ENCODE results near the gene FGFR4. TPM values are rescaled to one million over a fixed set of nuclear protein-coding genes. Genes with fewer than 3 reads are reported as not detected.

FGFR4 gene
- total RNA-seq, 1 experiment from 2014 or later: 15.2 TPM

DNA sequence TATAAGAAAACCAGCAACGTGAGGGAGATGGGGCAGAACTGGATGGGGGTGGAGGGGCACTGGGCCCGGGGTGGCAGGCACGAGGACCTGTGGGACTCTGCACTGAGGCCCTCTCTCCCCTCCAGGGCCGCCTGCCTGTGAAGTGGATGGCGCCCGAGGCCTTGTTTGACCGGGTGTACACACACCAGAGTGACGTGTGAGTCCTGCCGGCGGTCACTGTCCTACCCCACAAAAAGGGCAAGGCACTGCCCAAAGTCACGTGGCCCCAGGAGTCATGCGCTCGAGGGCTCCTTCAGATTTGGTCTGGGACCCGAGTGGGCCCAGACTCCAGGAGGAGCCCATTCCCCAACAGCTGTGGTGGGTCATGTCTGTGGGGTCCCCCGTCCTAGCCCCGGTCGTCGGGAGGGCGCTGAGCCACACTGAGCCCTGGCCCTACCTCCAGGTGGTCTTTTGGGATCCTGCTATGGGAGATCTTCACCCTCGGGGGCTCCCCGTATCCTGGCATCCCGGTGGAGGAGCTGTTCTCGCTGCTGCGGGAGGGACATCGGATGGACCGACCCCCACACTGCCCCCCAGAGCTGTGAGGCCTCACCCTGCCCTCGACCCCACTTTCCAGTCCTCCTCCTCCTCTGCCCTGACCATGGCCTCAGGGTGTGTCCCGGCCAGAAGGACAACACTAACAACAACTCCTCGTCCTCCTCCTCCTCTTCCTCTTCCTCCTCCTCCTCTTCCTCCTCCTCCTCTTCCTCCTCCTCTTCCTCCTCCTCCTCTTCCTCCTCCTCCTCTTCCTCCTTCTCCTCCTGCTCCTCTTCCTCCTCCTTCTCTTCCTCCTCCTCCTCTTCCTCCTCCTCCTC lies 9.7 kb downstream of the FGFR4 start:
- DNase-seq (ENCODE audit: low read depth, low spot score): no peak
- in situ Hi-C loops (cut with HindIII; ENCODE audit: low pct_unique_long_range_greater_than_20kb, low sequenced_read_pairs): no loop called here

DNA sequence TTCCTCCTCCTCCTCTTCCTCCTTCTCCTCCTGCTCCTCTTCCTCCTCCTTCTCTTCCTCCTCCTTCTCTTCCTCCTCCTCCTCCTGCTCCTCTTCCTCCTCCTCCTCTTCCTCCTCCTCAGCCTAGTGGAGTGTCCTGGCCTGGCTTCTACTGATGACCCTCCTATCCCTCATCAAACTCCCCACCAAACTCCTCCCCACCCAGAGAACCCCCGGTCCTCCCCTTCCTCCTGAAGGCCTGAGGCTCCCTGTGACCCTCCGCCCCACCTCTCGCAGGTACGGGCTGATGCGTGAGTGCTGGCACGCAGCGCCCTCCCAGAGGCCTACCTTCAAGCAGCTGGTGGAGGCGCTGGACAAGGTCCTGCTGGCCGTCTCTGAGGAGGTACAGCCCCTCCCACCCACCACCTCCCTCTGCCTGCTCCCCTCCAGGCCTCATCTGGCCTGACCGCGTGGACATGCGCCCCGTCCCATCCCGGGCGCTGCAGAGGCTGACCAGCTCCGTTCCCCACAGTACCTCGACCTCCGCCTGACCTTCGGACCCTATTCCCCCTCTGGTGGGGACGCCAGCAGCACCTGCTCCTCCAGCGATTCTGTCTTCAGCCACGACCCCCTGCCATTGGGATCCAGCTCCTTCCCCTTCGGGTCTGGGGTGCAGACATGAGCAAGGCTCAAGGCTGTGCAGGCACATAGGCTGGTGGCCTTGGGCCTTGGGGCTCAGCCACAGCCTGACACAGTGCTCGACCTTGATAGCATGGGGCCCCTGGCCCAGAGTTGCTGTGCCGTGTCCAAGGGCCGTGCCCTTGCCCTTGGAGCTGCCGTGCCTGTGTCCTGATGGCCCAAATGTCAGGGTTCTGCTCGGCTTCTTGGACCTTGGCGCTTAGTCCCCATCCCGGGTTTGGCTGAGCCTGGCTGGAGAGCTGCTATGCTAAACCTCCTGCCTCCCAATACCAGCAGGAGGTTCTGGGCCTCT lies 10.6 kb downstream of the FGFR4 start:
- in situ Hi-C loops (cut with HindIII; ENCODE audit: low pct_unique_long_range_greater_than_20kb, low sequenced_read_pairs): no loop called here
- DNase-seq (ENCODE audit: low read depth, low spot score): no peak

- no peak for DNase-seq (ENCODE audit: low read depth, low spot score)
- in situ Hi-C loops (cut with HindIII; ENCODE audit: low pct_unique_long_range_greater_than_20kb, low sequenced_read_pairs): no loop called here
These were observed 11.4 kb downstream of the FGFR4 start for GRCh38 chr5:177098120-177098469.

DNA sequence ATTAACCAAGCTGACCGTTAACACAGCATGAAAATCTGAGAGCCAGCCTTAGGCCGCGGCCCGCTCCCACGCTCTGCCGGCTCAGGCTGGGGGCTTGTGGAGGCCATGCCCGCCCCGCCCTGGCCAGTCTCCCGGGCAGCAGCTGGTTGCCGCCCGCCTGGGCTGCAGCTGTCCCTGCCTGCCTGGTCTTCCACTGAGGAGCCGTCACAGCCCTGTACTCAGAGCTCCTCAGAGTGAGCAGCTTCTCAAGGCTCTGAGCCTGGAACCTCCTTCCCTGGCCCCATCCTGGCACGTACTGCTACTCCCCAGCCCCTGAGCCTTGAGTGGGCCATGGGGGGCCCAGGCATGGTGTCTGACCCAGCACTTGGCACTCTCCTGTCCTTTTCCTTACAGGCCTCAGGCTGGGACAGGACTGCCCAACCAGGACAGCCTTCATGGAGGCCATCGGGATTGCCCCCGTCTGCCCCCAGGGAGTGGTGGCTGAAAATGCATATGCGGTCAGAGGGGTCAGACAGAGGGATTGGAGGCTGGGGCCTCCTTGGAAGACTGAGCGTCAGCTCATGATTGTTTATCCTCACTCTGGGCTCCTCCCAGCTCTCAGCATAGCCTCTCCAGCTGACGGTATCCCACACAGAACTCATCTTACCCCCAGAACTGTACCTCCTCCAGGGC lies 11.9 kb downstream of the FGFR4 start:
- in situ Hi-C loops (cut with HindIII; ENCODE audit: low pct_unique_long_range_greater_than_20kb, low sequenced_read_pairs): no loop called here
- no peak for DNase-seq (ENCODE audit: low read depth, low spot score)

- in situ Hi-C loops (cut with HindIII; ENCODE audit: low pct_unique_long_range_greater_than_20kb, low sequenced_read_pairs): no loop called here
- no peak for DNase-seq (ENCODE audit: low read depth, low spot score)
These were observed 12.8 kb downstream of the FGFR4 start for GRCh38 chr5:177099422-177100093.

- DNase-seq (ENCODE audit: low read depth, low spot score): no peak
- in situ Hi-C loops (cut with HindIII; ENCODE audit: low pct_unique_long_range_greater_than_20kb, low sequenced_read_pairs): no loop called here
These were observed 14.0 kb downstream of the FGFR4 start for GRCh38 chr5:177100714-177101121.

- in situ Hi-C loops (cut with HindIII; ENCODE audit: low pct_unique_long_range_greater_than_20kb, low sequenced_read_pairs): no loop called here
- no peak for DNase-seq (ENCODE audit: low read depth, low spot score)
These were observed 17.0 kb downstream of the FGFR4 start for GRCh38 chr5:177103523-177104253.

GRCh38 chr5:177105691-177106476 lies 19.2 kb downstream of the FGFR4 start:
- no peak for DNase-seq (ENCODE audit: low read depth, low spot score)
- in situ Hi-C loops (cut with HindIII; ENCODE audit: low pct_unique_long_range_greater_than_20kb, low sequenced_read_pairs): no loop called here

GRCh38 chr5:177107159-177107558 lies 20.4 kb downstream of the FGFR4 start:
- no peak for DNase-seq (ENCODE audit: low read depth, low spot score)
- in situ Hi-C loops (cut with HindIII; ENCODE audit: low pct_unique_long_range_greater_than_20kb, low sequenced_read_pairs): no loop called here

- in situ Hi-C loops (cut with HindIII; ENCODE audit: low pct_unique_long_range_greater_than_20kb, low sequenced_read_pairs): no loop called here
These were observed 23.1 kb downstream of the FGFR4 start for GRCh38 chr5:177109810-177110209.

DNA sequence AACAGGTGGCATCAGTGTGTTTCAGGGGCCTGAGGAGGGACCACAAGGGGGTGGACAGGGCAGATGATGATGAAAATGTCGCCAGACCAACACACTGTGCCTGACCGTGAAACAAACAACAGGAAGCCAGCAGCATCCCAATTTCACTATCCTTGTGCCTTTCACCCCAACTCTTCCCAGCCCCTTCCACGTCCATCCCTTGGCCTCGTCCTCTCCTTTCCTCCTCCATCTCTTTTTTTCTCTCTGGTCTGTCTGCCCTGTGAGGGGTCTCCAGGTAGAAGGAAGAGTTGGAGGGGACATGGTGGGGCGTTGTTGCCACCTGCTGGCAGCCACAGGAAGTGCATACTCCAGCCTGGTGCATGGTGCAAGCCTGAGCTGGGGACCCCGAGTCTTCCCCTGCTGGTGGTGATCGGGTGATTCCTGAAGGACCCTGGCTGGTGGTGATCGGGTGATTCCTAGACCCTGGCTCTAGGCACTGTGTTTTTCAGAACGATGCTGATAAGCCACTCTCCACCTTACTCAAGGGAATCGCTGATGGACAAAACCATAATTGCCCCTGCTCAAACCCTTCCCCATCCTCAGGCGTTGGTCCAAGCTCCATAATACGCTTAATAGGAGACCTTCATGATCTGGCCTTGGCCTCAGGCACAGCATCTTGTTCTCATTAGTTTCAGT lies 25.1 kb downstream of the FGFR4 start:
- peak; percentile 64 for DNase-seq (ENCODE audit: low read depth, low spot score)
- in situ Hi-C loops (cut with HindIII; ENCODE audit: low pct_unique_long_range_greater_than_20kb, low sequenced_read_pairs): no loop called here

More at GRCh38 chr5:177109810-177110209, 23.1 kb downstream of the FGFR4 start:
- no peak for DNase-seq (ENCODE audit: low read depth, low spot score)

- in situ Hi-C loops (cut with HindIII; ENCODE audit: low pct_unique_long_range_greater_than_20kb, low sequenced_read_pairs): no loop called here
- DNase-seq (ENCODE audit: low read depth, low spot score): no peak
These were observed 26.0 kb downstream of the FGFR4 start for GRCh38 chr5:177112589-177113220.

DNA sequence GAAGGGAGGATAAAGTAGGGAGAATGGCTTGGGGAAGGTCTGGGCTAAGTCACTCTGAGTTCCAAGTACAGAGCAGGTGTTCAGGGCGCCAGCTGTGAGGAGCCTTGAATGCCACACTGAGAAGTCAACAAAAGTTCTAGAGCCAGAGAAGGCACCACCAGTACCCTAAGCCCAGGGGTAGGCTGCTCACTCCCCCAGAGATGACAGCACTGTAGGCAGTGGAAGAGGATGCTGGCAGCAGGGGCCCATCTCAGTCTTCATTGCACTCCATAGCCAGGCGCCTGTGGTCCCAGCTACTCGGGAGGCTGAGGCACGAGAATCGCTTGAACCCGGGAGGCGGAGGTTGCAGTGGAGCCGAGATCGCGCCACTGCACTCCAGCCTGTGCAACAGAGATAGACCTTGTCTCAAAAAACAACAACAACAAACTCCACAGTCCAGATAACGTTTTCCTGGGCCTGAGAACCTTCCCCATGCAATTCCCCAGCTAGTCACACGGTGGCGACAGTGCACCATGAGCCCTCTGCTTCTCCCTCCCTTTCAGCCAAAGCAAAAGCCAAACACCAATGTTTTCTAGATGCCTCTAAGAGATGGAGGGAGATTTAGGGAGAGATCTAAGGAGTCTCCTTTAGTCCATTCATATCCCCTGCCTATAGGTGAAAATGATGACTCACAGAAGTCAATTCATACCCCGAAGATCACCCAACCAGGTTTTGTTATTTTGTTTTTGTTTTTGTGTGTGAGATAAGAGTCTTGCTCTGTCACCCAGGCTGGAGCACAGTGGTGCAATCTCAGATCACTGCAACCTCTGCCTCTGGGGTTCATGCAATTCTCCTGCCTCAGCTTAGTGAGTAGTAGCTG lies 27.1 kb downstream of the FGFR4 start:
- in situ Hi-C loops (cut with HindIII; ENCODE audit: low pct_unique_long_range_greater_than_20kb, low sequenced_read_pairs): no loop called here

GRCh38 chr5:177116631-177117373 lies 30.1 kb downstream of the FGFR4 start:
- in situ Hi-C loops (cut with HindIII; ENCODE audit: low pct_unique_long_range_greater_than_20kb, low sequenced_read_pairs): no loop called here
- peak; percentile 42 for DNase-seq (ENCODE audit: low read depth, low spot score)

More for the DNA sequence above, 27.1 kb downstream of the FGFR4 start:
- DNase-seq (ENCODE audit: low read depth, low spot score): peak; percentile 72

Measured in SK-MEL-5 (cell line).